ENCODE results near the gene WBP1L.

DNA sequence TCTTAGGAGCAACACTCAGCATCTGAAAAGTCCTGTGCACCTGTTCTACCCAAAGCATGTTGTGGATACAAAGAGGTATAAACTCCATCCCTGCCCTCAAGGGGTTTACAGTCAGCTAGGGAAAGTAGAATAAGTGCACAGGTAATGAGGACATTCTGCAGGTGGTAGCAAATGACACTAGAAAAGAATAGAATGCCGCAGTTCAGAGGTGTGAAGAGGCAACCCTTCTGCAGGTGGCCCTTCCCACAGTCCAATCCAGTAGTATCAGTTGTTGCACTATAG is 36.7 kb downstream of the WBP1L start:
- TF ChIP-seq, protein P1, sequence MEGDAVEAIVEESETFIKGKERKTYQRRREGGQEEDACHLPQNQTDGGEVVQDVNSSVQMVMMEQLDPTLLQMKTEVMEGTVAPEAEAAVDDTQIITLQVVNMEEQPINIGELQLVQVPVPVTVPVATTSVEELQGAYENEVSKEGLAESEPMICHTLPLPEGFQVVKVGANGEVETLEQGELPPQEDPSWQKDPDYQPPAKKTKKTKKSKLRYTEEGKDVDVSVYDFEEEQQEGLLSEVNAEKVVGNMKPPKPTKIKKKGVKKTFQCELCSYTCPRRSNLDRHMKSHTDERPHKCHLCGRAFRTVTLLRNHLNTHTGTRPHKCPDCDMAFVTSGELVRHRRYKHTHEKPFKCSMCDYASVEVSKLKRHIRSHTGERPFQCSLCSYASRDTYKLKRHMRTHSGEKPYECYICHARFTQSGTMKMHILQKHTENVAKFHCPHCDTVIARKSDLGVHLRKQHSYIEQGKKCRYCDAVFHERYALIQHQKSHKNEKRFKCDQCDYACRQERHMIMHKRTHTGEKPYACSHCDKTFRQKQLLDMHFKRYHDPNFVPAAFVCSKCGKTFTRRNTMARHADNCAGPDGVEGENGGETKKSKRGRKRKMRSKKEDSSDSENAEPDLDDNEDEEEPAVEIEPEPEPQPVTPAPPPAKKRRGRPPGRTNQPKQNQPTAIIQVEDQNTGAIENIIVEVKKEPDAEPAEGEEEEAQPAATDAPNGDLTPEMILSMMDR (IDR thresholded peaks at IDR 0.05; ENCODE audit: insufficient read depth, low read length, poor library complexity, severe bottlenecking), result no peak
- TF ChIP-seq EZH2phosphoT487 (conservative IDR thresholded peaks at IDR 0.05; ENCODE audit: low read length), result no peak

All from SU-DHL-6 (cell line).